Gastroesophageal sphincter (tissue), 3 donors: ENCODE data around the gene GRK1.

ENCODE experiments used
- EP300 ChIP-seq: sonication (generic); formaldehyde crosslinking; IDR thresholded peaks from one replicate; pipeline ENCODE4 v1.6.1; 2017; ENCODE audit warnings: antibody characterized with exemption, mild to moderate bottlenecking
- POLR2A ChIP-seq, 2 donors: fragments of 450-650 bp; IDR thresholded peaks; one replicate each; pipeline ENCODE4 v1.6.1; 2017; ENCODE audit warnings: antibody characterized with exemption in 2 of 2, mild to moderate bottlenecking in 2 of 2, moderate library complexity in 1 of 2
- POLR2AphosphoS5 ChIP-seq: sonication (generic); formaldehyde crosslinking; IDR thresholded peaks from one replicate; pipeline ENCODE4 v1.6.1; 2017; ENCODE audit warnings: antibody characterized with exemption
- TF ChIP-seq, protein P1 (sequence below), 4 experiments: fragments of 200-600 bp in 2 of 4; fragments of 450-650 bp in 2 of 4; sonication (generic) in 1 of 4; IDR thresholded peaks; one replicate each; pipeline ENCODE4 v1.5.1; 2017 to 2019; ENCODE audit warnings: antibody characterized with exemption in 4 of 4, mild to moderate bottlenecking in 2 of 4, moderate library complexity in 2 of 4

DNA sequence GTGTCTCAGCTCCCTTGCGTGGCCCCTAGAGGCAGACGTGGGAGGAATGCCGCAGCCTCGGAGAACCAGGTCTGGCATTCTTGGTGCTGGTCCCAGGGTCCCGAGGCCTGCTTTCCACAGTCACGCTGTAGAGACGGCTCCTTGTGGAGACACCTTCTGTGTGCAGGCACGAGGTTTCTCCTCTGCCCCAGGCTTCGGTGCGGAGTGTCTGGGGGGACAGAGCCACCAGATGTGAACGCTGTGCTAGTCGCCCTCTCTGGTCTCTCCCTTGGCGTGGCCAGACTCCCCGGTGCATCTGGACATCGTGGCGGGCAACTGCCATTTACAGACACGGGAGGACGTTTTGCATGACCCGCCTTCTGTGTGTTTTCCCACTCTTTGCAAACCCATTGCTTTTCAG is 84.5 kb downstream of the GRK1 start:
- TF ChIP-seq, protein P1, sequence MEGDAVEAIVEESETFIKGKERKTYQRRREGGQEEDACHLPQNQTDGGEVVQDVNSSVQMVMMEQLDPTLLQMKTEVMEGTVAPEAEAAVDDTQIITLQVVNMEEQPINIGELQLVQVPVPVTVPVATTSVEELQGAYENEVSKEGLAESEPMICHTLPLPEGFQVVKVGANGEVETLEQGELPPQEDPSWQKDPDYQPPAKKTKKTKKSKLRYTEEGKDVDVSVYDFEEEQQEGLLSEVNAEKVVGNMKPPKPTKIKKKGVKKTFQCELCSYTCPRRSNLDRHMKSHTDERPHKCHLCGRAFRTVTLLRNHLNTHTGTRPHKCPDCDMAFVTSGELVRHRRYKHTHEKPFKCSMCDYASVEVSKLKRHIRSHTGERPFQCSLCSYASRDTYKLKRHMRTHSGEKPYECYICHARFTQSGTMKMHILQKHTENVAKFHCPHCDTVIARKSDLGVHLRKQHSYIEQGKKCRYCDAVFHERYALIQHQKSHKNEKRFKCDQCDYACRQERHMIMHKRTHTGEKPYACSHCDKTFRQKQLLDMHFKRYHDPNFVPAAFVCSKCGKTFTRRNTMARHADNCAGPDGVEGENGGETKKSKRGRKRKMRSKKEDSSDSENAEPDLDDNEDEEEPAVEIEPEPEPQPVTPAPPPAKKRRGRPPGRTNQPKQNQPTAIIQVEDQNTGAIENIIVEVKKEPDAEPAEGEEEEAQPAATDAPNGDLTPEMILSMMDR (IDR thresholded peaks at IDR 0.05): no peak
- TF ChIP-seq POLR2AphosphoS5: no peak
- TF ChIP-seq POLR2A (IDR thresholded peaks at IDR 0.05): no peak
- no peak for TF ChIP-seq EP300
